Neural cell (in vitro differentiated cells): ENCODE data around the gene VWF. TPM values are rescaled to one million over a fixed set of nuclear protein-coding genes. Genes with fewer than 3 reads are reported as not detected.

Source experiments
- H2AFZ ChIP-seq: fragments of 200-600, 300-800 bp; sonication (generic), shearing (Covaris generic); 2 replicates; pipeline ENCODE4 v1.6.0; 2014; ENCODE audit warnings: low read depth, mild to moderate bottlenecking, antibody characterized with exemption, low read length, moderate library complexity
- H3F3A ChIP-seq: fragments of 200-600 bp; shearing (Covaris generic); 2 replicates; pipeline ENCODE4 v1.6.1; 2016; ENCODE audit warnings: mild to moderate bottlenecking, moderate library complexity, mixed read lengths, antibody characterized with exemption, low read length; ENCODE audit not compliant: insufficient read depth, poor library complexity, severe bottlenecking
- H3K27ac ChIP-seq: fragments of 200-600, 300-800 bp; sonication (generic), shearing (Covaris generic); 2 replicates; pipeline ENCODE4 v1.5.1; 2014; ENCODE audit warnings: mild to moderate bottlenecking, low read length, moderate library complexity
- H3K27me3 ChIP-seq: fragments of 300-800, 200-600 bp; sonication (generic), shearing (Covaris generic); 2 replicates; pipeline ENCODE4 v1.6.0; 2014; ENCODE audit warnings: mild to moderate bottlenecking, low read depth, low read length, moderate library complexity; ENCODE audit not compliant: insufficient read depth
- H3K36me3 ChIP-seq: fragments of 300-800, 200-600 bp; sonication (generic), shearing (Covaris generic); 2 replicates; pipeline ENCODE4 v1.5.1; 2014; ENCODE audit warnings: mild to moderate bottlenecking, antibody characterized with exemption, low read length, moderate library complexity; ENCODE audit not compliant: insufficient read depth
- H3K4me2 ChIP-seq: fragments of 300-800, 200-600 bp; sonication (generic), shearing (Covaris generic); 2 replicates; pipeline ENCODE4 v1.6.0; 2014; ENCODE audit warnings: mild to moderate bottlenecking, low read length
- H3K4me3 ChIP-seq: fragments of 300-800, 200-600 bp; sonication (generic), shearing (Covaris generic); 2 replicates; pipeline ENCODE4 v1.5.1; 2014; ENCODE audit warnings: mild to moderate bottlenecking, low read length, moderate library complexity
- H3K79me2 ChIP-seq: fragments of 200-600 bp; shearing (Covaris generic); replicated peaks from 2 replicates; pipeline ENCODE4 v1.6.0; 2014; ENCODE audit warnings: mild to moderate bottlenecking, low read length, moderate library complexity; ENCODE audit not compliant: insufficient read depth
- H3K9ac ChIP-seq: fragments of 300-800, 200-600 bp; sonication (generic), shearing (Covaris generic); 2 replicates; pipeline ENCODE4 v1.6.1; 2016; ENCODE audit warnings: mild to moderate bottlenecking, low read length, mixed read lengths
- H3K9me2 ChIP-seq: fragments of 200-600 bp; shearing (Covaris generic); 2 replicates; pipeline ENCODE4 v1.6.1; 2016; ENCODE audit warnings: mild to moderate bottlenecking, low read length, mixed read lengths; ENCODE audit not compliant: insufficient read depth
- H3K9me3 ChIP-seq: fragments of 200-600, 300-800 bp; sonication (generic), shearing (Covaris generic); 2 replicates; pipeline ENCODE4 v1.6.1; 2016; ENCODE audit warnings: mild to moderate bottlenecking, mixed run types, low read length, moderate library complexity, mixed read lengths
- H4K20me1 ChIP-seq: fragments of 200-600 bp; shearing (Covaris generic); 2 replicates; pipeline ENCODE4 v1.6.1; 2016; ENCODE audit warnings: mild to moderate bottlenecking, mixed run types; ENCODE audit not compliant: insufficient read depth
- EP300 ChIP-seq: fragments of 450-650 bp; conservative IDR thresholded peaks from 2 replicates; pipeline ENCODE4 v1.6.1; 2014; ENCODE audit warnings: antibody characterized with exemption, mild to moderate bottlenecking, moderate library complexity; ENCODE audit not compliant: poor library complexity, severe bottlenecking
- EZH2 ChIP-seq: fragments of 200-600, 300-800 bp; shearing (Covaris generic), sonication (generic); IDR thresholded peaks from 2 replicates; pipeline ENCODE4 v1.6.1; 2014; ENCODE audit warnings: antibody characterized with exemption, low read length, borderline replicate concordance, mild to moderate bottlenecking; ENCODE audit not compliant: insufficient read depth, poor library complexity, severe bottlenecking
- MXI1 ChIP-seq: fragments of 450-650 bp; conservative IDR thresholded peaks from 2 replicates; pipeline ENCODE4 v1.6.1; 2014; ENCODE audit warnings: antibody characterized with exemption, mild to moderate bottlenecking; ENCODE audit not compliant: poor library complexity, severe bottlenecking
- POLR2AphosphoS5 ChIP-seq: IDR thresholded peaks from 2 replicates; pipeline ENCODE4 v1.6.1; 2012
- RAD21 ChIP-seq: fragments of 450-650 bp; conservative IDR thresholded peaks from 2 replicates; pipeline ENCODE4 v1.6.1; 2014; ENCODE audit warnings: antibody characterized with exemption, mild to moderate bottlenecking, moderate library complexity
- SMC3 ChIP-seq: fragments of 450-650 bp; conservative IDR thresholded peaks from 2 replicates; pipeline ENCODE4 v1.6.1; 2014; ENCODE audit warnings: antibody characterized with exemption, mild to moderate bottlenecking, moderate library complexity; ENCODE audit not compliant: poor library complexity
- TAF1 ChIP-seq: IDR thresholded peaks from 2 replicates; pipeline ENCODE4 v1.6.1; 2012; ENCODE audit warnings: low read depth
- polyA plus RNA-seq: library from polyadenylated mRNA; depleted of rRNA; stranded (reverse); fragments of >200 nt; gene quantifications from 2 replicates; pipeline ENCODE4 v1.2.3, GENCODE V29; 2014
- TF ChIP-seq, protein P1 (sequence below): IDR thresholded peaks from 2 replicates; pipeline ENCODE4 v1.6.1; 2012; ENCODE audit warnings: borderline replicate concordance
- TF ChIP-seq, protein P2 (sequence below): fragments of 450-650 bp; IDR thresholded peaks from 2 replicates; pipeline ENCODE4 v1.5.1; 2014; ENCODE audit warnings: antibody characterized with exemption, mild to moderate bottlenecking, moderate library complexity; ENCODE audit not compliant: poor library complexity, severe bottlenecking

Gene VWF
- polyA plus RNA-seq, 1 donor from 2014 or later: not detected

DNA sequence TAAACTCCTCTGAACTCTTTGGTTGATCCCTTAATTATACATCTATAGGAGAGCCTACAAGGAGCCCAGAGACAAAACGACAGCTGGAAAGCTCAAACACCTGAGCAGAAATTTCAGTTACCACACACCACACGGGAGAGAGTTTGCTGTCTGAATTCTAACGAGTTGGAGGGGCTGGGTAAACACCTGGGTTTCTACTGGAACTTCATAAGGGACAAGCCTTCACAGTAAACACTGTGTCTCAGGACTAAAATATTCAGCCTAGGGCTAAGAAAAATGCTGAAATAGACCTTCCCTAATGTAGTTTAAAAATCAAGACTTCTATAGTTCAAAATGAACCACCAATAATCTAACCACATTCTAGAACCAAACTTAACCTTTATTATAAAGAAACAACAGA lies 169.8 kb downstream of the VWF start:
- no peaks in the 10 kb centered on the region for H3K9me3 ChIP-seq
- no peak for TF ChIP-seq EP300
- no peak for TF ChIP-seq EZH2
- TF ChIP-seq SMC3: no peak
- no peak for TF ChIP-seq MXI1
- TF ChIP-seq TAF1: no peak
- TF ChIP-seq RAD21: no peak
- TF ChIP-seq, protein P1, sequence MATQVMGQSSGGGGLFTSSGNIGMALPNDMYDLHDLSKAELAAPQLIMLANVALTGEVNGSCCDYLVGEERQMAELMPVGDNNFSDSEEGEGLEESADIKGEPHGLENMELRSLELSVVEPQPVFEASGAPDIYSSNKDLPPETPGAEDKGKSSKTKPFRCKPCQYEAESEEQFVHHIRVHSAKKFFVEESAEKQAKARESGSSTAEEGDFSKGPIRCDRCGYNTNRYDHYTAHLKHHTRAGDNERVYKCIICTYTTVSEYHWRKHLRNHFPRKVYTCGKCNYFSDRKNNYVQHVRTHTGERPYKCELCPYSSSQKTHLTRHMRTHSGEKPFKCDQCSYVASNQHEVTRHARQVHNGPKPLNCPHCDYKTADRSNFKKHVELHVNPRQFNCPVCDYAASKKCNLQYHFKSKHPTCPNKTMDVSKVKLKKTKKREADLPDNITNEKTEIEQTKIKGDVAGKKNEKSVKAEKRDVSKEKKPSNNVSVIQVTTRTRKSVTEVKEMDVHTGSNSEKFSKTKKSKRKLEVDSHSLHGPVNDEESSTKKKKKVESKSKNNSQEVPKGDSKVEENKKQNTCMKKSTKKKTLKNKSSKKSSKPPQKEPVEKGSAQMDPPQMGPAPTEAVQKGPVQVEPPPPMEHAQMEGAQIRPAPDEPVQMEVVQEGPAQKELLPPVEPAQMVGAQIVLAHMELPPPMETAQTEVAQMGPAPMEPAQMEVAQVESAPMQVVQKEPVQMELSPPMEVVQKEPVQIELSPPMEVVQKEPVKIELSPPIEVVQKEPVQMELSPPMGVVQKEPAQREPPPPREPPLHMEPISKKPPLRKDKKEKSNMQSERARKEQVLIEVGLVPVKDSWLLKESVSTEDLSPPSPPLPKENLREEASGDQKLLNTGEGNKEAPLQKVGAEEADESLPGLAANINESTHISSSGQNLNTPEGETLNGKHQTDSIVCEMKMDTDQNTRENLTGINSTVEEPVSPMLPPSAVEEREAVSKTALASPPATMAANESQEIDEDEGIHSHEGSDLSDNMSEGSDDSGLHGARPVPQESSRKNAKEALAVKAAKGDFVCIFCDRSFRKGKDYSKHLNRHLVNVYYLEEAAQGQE: no peak
- TF ChIP-seq POLR2AphosphoS5: no peak
- TF ChIP-seq, protein P2, sequence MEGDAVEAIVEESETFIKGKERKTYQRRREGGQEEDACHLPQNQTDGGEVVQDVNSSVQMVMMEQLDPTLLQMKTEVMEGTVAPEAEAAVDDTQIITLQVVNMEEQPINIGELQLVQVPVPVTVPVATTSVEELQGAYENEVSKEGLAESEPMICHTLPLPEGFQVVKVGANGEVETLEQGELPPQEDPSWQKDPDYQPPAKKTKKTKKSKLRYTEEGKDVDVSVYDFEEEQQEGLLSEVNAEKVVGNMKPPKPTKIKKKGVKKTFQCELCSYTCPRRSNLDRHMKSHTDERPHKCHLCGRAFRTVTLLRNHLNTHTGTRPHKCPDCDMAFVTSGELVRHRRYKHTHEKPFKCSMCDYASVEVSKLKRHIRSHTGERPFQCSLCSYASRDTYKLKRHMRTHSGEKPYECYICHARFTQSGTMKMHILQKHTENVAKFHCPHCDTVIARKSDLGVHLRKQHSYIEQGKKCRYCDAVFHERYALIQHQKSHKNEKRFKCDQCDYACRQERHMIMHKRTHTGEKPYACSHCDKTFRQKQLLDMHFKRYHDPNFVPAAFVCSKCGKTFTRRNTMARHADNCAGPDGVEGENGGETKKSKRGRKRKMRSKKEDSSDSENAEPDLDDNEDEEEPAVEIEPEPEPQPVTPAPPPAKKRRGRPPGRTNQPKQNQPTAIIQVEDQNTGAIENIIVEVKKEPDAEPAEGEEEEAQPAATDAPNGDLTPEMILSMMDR: no peak
- no peak overlapping the region for H2AFZ ChIP-seq
- H3K36me3 ChIP-seq: no peaks in the 10 kb centered on the region
- no peak overlapping the region for H3K9ac ChIP-seq
- H3K27ac ChIP-seq: no peak overlapping the region
- H3K4me3 ChIP-seq: no peak overlapping the region
- no peaks in the 10 kb centered on the region for H3K79me2 ChIP-seq
- no peaks in the 10 kb centered on the region for H3K9me2 ChIP-seq
- no peak overlapping the region for H3K4me2 ChIP-seq
- no peaks in the 10 kb centered on the region for H4K20me1 ChIP-seq
- H3K27me3 ChIP-seq: no peaks in the 10 kb centered on the region
- H3F3A ChIP-seq: no peaks in the 10 kb centered on the region

DNA sequence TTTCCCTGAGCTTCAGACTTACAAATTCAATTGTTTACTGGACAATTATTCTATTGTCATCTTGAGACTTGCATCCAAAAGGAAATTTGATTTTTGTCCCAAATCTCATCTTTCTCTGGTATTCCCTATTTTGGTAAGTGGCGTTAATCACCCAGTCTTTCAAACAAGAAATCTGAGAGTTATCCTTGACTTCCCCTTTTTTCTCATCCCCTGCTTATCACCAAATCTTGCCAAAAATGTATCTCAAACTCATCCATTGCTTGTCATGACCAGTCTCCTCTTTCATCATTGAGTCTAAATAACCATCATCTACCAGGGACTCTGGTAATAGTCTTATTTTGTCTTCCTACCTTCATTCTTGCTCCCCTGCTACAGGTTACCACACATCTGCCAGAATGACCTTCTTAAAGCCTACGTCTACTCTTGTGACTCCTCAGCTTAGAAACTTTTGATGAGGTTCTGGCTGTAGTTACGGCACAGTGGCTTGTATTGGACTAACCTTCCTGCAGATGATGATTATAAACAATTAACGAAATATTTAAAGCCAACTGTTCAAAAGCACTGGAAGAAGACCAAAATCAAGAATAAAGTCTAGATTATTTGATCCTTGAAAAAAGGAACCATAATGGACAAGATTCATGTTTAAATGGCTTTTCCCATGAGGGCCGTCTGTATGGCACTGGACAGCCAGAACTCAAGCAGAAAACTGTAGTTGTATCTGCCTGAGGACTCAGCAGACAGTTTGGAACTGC lies 170.5 kb downstream of the VWF start:
- H3K9me2 ChIP-seq: no peaks in the 10 kb centered on the region
- no peak overlapping the region for H3K27ac ChIP-seq
- H3K27me3 ChIP-seq: no peaks in the 10 kb centered on the region
- no peaks in the 10 kb centered on the region for H3K79me2 ChIP-seq
- no peaks in the 10 kb centered on the region for H3K9me3 ChIP-seq
- no peaks in the 10 kb centered on the region for H4K20me1 ChIP-seq
- H3F3A ChIP-seq: no peaks in the 10 kb centered on the region
- H3K9ac ChIP-seq: no peak overlapping the region
- no peak overlapping the region for H3K4me3 ChIP-seq
- no peak for TF ChIP-seq POLR2AphosphoS5
- TF ChIP-seq EP300: no peak
- TF ChIP-seq TAF1: no peak
- TF ChIP-seq, protein P2: no peak
- TF ChIP-seq SMC3: no peak
- TF ChIP-seq, protein P1: no peak
- TF ChIP-seq RAD21: no peak
- no peak for TF ChIP-seq EZH2
- no peak for TF ChIP-seq MXI1
- H3K4me2 ChIP-seq: no peak overlapping the region
- H3K36me3 ChIP-seq: no peaks in the 10 kb centered on the region
- H2AFZ ChIP-seq: no peak overlapping the region
